ENCODE data around the gene GNS. TPM values are rescaled to one million over a fixed set of nuclear protein-coding genes. Genes with fewer than 3 reads are reported as not detected.

GNS gene
- total RNA-seq, 1 experiment from 2014 or later, result 57.5 TPM

DNA sequence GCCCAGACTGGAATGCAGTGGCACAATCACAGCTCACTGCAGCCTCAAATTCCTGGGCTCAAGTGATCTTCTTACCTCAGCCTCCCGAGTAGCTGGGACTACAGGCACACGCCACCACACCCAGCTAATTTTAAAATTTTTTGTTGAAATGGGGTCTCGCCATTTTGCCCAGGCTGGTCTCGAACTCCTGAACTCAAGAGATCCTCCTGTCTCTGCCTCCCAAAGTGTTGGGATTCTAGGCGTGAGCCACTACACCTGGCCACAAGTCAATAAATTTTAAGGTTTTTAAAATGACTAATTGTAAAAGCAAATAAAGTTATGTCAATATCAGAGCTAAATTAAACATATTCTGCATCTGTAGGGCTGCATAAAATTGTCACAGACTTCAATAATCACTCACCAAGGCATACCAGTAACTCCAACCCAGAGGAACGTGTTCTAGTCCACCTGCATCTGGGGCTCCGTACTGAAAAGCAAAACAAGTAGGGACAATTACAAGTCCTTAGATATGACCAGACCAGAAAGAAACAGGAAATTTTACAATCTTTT is 13.9 kb downstream of the GNS start:
- peaks cover 30% of the 10 kb centered on the region for H3K36me3 ChIP-seq (ENCODE audit: insufficient read depth, low read length, poor library complexity, severe bottlenecking)

DNA sequence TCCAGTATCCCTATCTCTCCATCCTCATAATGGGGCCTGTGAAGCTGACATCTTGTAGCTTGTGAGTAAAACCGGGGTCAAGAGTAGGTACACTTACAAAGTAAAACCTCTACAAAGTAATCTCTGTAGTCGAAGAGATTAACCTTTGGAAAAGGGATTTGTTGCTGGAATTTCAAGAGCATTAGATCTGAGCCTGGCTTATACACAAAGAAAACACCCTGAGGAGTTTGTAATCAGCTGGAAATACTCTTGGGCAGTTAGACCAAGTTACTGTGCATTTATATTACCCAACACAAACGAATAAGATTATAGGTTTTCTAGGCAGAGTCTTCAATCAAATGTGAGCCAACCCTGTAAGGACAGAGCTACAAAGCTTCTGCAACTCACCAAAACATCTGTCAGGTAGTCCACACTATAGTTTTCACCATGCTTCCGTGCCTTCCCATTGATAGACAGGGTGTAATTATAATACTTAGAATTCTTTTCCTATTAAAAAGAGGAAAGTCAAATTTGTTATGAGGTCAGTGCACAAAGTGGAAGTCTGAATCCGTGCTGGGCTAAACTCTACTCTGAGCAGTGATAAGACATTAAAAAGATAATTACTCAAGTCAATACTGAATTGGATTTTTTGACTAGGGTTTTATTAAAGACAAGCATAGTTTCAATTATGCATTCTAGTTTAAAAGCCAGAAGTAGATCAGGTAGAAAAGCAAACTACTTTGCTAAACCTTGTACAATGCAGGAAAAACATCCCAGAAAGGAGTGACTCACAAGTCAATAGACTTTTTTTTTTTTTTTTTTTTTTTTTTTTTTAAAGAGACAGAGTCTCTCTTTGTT is 14.6 kb downstream of the GNS start:
- Histone ChIP-seq H3K27me3 (replicated peaks; ENCODE audit: insufficient read depth, low read depth, low read length, poor library complexity) (no peaks in the 10 kb centered on the region), H3K27ac (ENCODE audit: low read depth, low read length, poor library complexity, severe bottlenecking) (no peak overlapping the region), H3K4me3 (ENCODE audit: low read depth, low read length, poor library complexity, severe bottlenecking) (no peak overlapping the region), H3K4me1 (ENCODE audit: insufficient read depth, low read length, poor library complexity, severe bottlenecking) (peaks cover 7% of the 10 kb centered on the region), H3K9me3 (ENCODE audit: low read depth, low read length, poor library complexity, severe bottlenecking) (no peaks in the 10 kb centered on the region), H3K36me3 (ENCODE audit: insufficient read depth, low read length, poor library complexity, severe bottlenecking) (peaks cover 36% of the 10 kb centered on the region)
- POLR2A ChIA-PET (ENCODE audit: low non-redundant PET), result no interaction called here
- intact Hi-C loops (cut with micrococcal nuclease; ENCODE audit: unreplicated experiment), result no loop called here
- CTCF ChIA-PET, result interaction anchor here (0.6 kb wide), 1 partner anchor 57 kb away, joined by 8 read pairs; no protein-coding TSS in a partner anchor
- no peak for DNase-seq (ENCODE audit: low spot score)
- TF ChIP-seq EZH2 (IDR thresholded peaks at IDR 0.05; ENCODE audit: borderline replicate concordance, low read depth, low read length, poor library complexity, severe bottlenecking), result no peak
- TF ChIP-seq, protein P1, sequence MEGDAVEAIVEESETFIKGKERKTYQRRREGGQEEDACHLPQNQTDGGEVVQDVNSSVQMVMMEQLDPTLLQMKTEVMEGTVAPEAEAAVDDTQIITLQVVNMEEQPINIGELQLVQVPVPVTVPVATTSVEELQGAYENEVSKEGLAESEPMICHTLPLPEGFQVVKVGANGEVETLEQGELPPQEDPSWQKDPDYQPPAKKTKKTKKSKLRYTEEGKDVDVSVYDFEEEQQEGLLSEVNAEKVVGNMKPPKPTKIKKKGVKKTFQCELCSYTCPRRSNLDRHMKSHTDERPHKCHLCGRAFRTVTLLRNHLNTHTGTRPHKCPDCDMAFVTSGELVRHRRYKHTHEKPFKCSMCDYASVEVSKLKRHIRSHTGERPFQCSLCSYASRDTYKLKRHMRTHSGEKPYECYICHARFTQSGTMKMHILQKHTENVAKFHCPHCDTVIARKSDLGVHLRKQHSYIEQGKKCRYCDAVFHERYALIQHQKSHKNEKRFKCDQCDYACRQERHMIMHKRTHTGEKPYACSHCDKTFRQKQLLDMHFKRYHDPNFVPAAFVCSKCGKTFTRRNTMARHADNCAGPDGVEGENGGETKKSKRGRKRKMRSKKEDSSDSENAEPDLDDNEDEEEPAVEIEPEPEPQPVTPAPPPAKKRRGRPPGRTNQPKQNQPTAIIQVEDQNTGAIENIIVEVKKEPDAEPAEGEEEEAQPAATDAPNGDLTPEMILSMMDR (conservative IDR thresholded peaks at IDR 0.05; ENCODE audit: low read depth, low read length), result no peak
- BruUV-seq (replicated peaks), result no TSS peak

More for the DNA sequence above, 13.9 kb downstream of the GNS start:
- ChIA-PET POLR2A (ENCODE audit: low non-redundant PET) (interaction anchor here (0.6 kb wide), 1 partner anchor 1423 kb away, joined by 3 read pairs; no protein-coding TSS in a partner anchor), CTCF (interaction anchor here (0.6 kb wide), 1 partner anchor 56 kb away, joined by 8 read pairs; no protein-coding TSS in a partner anchor)
- no peak for DNase-seq (ENCODE audit: low spot score)
- Histone ChIP-seq H3K9me3 (ENCODE audit: low read depth, low read length, poor library complexity, severe bottlenecking) (no peaks in the 10 kb centered on the region), H3K4me1 (ENCODE audit: insufficient read depth, low read length, poor library complexity, severe bottlenecking) (peaks cover 7% of the 10 kb centered on the region), H3K27me3 (replicated peaks; ENCODE audit: insufficient read depth, low read depth, low read length, poor library complexity) (no peaks in the 10 kb centered on the region), H3K4me3 (ENCODE audit: low read depth, low read length, poor library complexity, severe bottlenecking) (no peak overlapping the region), H3K27ac (ENCODE audit: low read depth, low read length, poor library complexity, severe bottlenecking) (no peak overlapping the region)
- intact Hi-C loops (cut with micrococcal nuclease; ENCODE audit: unreplicated experiment), result no loop called here
- TF ChIP-seq, protein P1 (conservative IDR thresholded peaks at IDR 0.05; ENCODE audit: low read depth, low read length), result no peak
- TF ChIP-seq EZH2 (IDR thresholded peaks at IDR 0.05; ENCODE audit: borderline replicate concordance, low read depth, low read length, poor library complexity, severe bottlenecking), result no peak
- BruUV-seq (replicated peaks), result no TSS peak

DNA sequence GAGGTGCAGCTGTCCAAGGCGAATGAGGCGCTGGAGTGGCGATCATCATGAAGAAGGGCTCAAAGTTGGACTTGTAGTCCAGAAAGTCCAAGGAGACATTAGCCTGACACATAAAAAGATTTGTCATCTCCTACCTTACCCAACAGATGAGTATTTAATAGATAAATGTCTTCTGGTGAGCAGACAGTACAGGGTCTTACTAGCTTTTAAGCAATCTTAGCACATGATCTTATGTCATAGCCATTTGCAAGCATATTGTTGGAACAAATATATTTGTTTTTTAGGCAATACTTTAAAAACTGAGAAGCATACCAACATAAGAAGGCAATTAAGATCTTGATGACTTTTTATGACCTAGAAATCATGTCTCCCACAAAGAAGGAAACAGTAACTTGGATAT is 16.0 kb downstream of the GNS start:
- Histone ChIP-seq H3K4me1 (ENCODE audit: insufficient read depth, low read length, poor library complexity, severe bottlenecking) (peaks cover 7% of the 10 kb centered on the region), H3K27ac (ENCODE audit: low read depth, low read length, poor library complexity, severe bottlenecking) (no peak overlapping the region), H3K9me3 (ENCODE audit: low read depth, low read length, poor library complexity, severe bottlenecking) (no peaks in the 10 kb centered on the region), H3K27me3 (replicated peaks; ENCODE audit: insufficient read depth, low read depth, low read length, poor library complexity) (no peaks in the 10 kb centered on the region), H3K4me3 (ENCODE audit: low read depth, low read length, poor library complexity, severe bottlenecking) (no peak overlapping the region), H3K36me3 (ENCODE audit: insufficient read depth, low read length, poor library complexity, severe bottlenecking) (peaks cover 44% of the 10 kb centered on the region)
- TF ChIP-seq, protein P1 (conservative IDR thresholded peaks at IDR 0.05; ENCODE audit: low read depth, low read length), result no peak
- TF ChIP-seq EZH2 (IDR thresholded peaks at IDR 0.05; ENCODE audit: borderline replicate concordance, low read depth, low read length, poor library complexity, severe bottlenecking), result no peak
- CTCF ChIA-PET, result no interaction called here
- BruUV-seq (replicated peaks), result no TSS peak
- intact Hi-C loops (cut with micrococcal nuclease; ENCODE audit: unreplicated experiment), result no loop called here
- POLR2A ChIA-PET (ENCODE audit: low non-redundant PET), result no interaction called here
- DNase-seq (ENCODE audit: low spot score), result no peak

Measured in A673 (cell line).